Stimulated activated CD4-positive, alpha-beta T cell treated with anti-CD3 and anti-CD28 coated beads, Interleukin-15, amount 100 ng/mL, for 1 hour (primary cell): ENCODE measurements around the gene PDAP1.
"Not testable (repeated sequence)": the region's sequence is repeated elsewhere in the genome, so short reads cannot be mapped to it uniquely, and the experiment has no call there.

Source experiments
- DNase-seq, 2 donors: peaks; one replicate each; pipeline ENCODE4 v3.0.0-alpha.2; 2020; ENCODE audit warnings: low read depth in 1 of 2, low spot score in 1 of 2

Gene PDAP1

GRCh38 chr7:99397297-99397983 lies 11.0 kb downstream of the PDAP1 start:
- no peak for DNase-seq

DNA sequence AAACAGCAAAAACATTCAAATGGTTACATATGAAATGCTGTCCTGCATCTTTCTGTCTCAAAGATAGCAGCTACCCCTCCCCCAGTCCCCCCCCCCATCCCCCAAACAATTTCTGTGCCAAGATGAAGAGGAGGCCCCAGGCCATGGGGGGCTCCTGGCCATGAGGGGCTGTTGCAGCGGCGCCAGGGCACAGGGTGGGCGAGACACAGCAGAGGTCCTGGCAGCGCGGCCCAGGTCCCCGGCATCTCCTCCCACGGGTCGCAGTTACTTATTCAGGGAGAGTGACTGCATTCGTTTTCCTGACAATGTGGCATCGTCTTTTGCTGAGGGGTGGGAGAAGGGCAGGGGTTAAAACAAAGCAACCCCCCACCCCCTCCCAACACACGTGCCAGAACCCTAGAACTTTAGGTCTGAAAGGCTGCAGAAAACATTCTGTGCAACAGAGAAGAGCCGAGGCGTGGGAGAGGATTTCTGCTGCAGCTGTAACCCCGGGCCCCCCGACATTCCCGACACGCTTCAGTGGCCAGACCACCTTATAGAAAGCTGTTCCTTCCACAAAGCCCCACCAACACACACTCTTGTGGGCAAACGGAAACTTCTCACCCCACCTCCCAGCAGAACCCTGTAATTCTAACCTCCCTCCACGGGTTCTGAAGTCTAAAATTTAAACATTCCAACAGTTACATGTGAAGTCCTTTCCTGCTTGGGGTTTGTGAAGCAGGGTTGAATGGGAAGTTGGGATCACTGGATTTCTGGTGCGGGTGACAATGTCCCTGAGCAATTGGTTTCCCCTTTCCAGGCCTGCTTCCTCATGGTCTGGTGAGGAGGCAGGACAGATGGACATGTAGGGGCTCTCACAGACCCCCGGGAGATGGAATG lies 11.7 kb downstream of the PDAP1 start:
- DNase-seq = no peak

DNA sequence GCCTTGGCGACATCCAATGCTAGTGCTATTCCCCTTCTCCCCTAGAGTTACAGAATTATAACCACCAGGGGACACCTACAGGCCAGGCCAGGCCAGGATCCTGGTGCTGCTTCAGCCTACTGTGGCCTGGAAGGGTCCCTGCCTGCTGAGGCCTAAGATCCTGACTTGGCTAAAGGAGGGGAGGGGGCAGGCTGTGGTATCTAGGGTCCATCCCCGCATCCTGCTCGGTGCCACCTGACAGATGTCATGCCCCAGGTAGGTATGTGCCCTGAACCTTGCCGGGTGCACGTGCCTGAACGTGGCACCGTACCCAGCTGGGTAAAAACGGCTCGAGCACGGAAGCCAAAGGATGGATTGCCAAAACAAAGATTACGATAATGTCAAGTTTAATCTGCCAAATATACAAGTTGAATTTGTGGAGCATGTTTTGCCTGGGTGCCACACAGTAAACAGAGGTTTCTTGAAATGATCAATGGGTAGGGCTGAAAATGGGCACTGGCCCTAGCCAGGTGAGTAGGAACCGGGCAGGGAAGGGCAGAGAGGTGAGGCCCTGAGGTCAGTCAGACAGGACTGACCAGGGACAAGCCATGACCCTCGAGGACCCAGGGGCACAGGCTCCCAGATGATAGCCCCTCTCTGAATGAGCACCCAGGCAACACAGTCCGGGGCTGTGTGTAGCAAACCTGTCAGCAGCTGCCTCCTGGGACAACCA lies 12.6 kb downstream of the PDAP1 start:
- DNase-seq = no peak

GRCh38 chr7:99394188-99394502 lies 14.3 kb downstream of the PDAP1 start:
- no peak for DNase-seq

DNA sequence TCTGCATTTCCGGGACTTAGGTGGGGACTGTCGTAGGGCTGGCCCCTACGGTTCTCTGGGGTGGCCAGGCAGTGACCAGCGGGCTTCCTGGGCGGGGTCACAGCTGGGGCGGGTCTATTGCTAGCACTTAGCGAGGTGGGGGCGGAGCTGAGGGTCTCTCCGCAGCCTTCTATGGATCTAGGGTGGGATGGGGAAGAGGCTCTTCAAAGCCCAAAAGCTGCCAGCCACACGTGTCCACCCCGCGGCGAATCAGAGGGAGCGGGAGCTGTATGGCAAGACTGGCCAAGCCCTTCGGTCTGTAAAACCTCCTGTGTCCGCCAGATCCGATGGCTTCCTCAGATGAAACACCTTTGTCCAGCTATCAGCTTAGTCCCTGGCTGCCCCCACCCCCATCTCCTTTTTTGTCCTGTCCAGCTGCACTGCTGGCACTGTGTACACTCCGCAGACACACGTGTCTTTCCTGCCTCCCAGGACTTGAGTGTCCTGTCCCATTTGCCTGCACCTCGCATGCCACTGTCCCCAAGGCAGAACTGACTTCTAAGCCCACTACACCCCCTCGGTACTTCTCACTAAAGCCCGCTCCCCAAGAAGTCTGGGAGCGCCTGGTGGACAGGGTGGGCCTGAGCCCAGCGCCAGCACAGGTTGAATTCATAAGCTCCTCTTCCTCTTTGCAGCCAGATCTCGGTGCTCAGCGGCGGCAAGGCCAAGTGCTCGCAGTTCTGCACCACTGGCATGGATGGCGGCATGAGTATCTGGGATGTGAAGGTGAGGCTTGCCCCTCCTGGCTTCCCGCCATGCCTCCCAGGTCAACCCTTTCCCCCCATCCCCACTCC lies 14.8 kb downstream of the PDAP1 start:
- DNase-seq = no peak

DNA sequence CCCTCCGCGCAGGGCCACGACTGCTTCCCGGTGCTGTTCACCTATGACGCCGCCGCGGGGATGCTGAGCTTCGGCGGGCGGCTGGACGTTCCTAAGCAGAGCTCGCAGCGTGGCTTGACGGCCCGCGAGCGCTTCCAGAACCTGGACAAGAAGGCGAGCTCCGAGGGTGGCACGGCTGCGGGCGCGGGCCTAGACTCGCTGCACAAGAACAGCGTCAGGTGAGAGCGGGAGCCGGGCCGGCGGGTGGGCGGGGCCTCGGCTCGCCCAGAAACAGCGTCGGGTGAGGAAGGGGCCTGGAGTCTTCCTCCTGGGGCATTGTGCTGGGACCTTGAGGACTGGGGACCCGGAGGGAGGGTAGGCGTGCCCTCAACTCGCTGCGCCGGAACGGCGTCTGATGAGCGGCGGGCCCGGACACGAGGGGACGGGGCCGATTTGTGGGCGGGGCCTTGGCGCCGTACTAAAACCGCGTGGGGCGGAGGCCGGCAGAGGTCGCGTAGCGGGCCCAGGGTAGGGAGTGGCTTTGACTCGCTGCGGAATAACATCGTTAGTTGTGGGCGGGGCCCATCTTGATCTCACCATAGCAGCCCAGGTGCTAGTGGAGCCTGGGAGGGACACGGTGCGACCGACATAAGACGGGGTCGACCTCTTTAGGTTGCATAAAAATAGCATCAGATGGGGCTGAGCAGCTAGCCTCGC lies 15.6 kb downstream of the PDAP1 start:
- peak; percentile 59 to 63 for DNase-seq

- no peak for DNase-seq
These were observed 16.4 kb downstream of the PDAP1 start for GRCh38 chr7:99392046-99392445.

GRCh38 chr7:99390941-99391602 lies 17.3 kb downstream of the PDAP1 start:
- DNase-seq = no peak

DNA sequence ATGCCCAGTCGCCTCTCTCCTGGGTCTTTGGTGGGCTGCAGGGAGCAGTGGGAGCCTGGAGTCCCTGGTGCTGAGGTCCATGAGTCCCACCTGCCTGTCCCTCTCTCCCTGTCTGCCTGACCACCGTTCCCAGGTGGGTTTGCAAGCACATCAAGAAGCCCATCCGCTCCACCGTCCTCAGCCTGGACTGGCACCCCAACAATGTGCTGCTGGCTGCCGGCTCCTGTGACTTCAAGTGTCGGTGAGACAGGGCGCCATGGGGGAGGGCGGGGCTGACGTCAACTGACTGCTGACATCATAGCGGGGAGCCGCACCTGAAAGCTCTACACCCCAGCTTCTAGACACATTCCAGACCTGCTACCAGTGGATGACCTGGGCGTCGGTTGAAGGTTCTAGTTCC lies 18.6 kb downstream of the PDAP1 start:
- DNase-seq = no peak

GRCh38 chr7:99387912-99388311 lies 20.5 kb downstream of the PDAP1 start:
- no peak for DNase-seq

GRCh38 chr7:99387239-99387635 lies 21.2 kb downstream of the PDAP1 start:
- not testable (repeated sequence) for DNase-seq

DNA sequence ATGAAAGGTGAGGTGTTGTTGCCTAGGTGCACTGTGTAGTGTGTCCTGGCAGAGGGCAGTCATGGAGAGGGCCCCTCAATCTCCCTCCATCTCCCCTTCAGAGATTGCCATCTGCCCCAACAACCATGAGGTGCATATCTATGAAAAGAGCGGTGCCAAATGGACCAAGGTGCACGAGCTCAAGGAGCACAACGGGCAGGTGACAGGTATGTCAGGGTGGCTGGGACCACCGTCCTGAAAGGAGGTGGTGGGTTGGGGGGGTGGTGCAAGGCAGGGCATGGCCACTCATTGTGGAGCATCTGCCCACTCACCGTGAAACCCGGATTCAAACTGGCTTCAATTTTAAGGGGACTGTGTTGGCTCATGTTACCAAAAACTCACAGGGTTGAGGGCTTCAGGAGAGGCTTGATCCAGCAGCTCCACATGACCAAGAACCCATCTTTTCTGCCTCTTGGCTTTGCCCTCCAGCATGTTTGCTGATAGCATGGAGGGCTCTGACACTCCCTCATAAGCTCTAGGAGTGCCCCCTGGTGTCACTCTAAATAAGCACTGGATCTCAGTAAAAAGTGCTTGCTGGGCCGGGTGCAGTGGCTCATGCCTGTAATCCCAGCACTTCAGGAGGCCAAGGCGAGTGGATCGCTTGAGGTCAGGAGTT lies 21.7 kb downstream of the PDAP1 start:
- no peak for DNase-seq

DNA sequence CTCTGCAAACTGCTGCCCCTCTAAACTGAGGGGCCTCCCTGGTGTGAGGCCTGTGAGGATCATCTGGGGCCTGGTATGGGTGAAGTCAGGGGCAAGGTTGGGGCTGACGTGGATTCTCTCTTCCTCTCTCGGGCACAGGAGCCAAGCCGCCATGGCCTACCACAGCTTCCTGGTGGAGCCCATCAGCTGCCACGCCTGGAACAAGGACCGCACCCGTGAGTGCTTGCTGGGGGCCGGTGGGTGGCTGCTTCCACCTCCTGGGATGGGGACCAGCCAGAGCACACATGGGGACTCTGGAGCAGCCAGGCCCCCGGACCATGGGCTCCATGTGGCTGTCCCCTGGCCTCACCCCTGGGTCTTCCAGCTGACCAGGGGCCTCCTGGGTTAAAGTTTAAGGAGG lies 22.8 kb downstream of the PDAP1 start:
- no peak for DNase-seq

- no peak for DNase-seq
These were observed 23.9 kb downstream of the PDAP1 start for GRCh38 chr7:99384523-99384922.

DNA sequence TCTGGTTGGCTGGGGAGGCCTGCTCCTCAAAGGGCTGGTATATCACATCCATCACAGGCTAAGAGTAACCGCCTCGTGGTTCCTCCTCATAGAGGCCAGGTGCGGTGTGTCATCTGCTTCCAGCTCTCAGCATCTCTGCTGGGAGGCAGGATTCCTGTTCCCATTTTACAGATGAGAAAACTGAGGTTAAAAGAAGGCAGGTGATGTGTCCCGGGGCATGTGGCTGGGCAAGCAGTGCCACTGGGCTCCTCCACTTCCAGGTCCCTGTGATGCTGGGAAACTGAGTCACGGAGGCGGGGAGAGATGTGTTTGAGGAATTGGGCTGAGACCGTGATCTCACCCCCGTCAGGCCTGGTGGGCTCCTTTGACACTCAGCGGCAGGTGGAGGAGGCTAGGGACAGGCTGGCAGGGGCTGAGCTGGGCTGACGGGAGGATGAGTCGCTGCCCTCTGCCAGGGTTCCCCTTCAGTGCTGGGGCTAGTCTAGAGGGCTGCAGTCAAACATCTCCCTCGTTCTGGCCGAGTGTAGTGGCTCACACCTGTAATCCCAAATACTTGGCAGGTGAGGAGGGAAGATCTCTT lies 24.5 kb downstream of the PDAP1 start:
- DNase-seq = no peak

DNA sequence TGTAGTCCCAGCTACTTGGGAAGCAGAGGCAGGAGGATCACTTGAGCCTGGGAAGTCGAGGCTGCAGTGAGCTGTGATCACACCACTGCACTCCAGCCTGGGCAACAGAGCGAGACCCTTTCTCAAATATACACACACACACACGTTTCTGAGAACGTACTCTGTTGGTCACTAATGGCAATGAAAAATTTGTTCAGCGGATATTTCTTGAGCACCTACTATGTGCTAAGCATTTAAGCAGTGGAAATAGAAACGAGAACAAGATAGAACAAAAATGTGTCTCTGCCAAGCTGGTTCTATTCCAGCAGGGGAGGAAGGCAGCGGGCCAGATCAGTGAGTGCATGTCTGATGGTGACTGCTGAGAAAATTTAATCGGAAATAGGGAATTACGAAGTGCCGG lies 25.2 kb downstream of the PDAP1 start:
- no peak for DNase-seq

- no peak for DNase-seq
These were observed 26.7 kb downstream of the PDAP1 start for GRCh38 chr7:99381664-99382075.

- peak; percentile 73 to 80 for DNase-seq
These were observed 27.4 kb downstream of the PDAP1 start for GRCh38 chr7:99380823-99381663.
